GM18951 (cell line): ENCODE data around the gene SLC2A11.
"Not testable (repeated sequence)": the region's sequence is repeated elsewhere in the genome, so short reads cannot be mapped to it uniquely, and the experiment has no call there.

Source experiments
- POLR2A ChIP-seq: IDR thresholded peaks from 4 replicates; pipeline ENCODE4 v1.6.1; 2011; ENCODE audit warnings: mild to moderate bottlenecking; ENCODE audit not compliant: insufficient read length, insufficient read depth; ENCODE audit errors: extremely low read depth
- in situ Hi-C: fragments of 300-500 bp; cut with MboI; formaldehyde crosslinking; loops from one replicate; pipeline ENCODE4 v1.12.0; 2022; ENCODE audit warnings: low sequenced_read_pairs, mixed read lengths, inconsistent platforms; ENCODE audit not compliant: unreplicated experiment

The SLC2A11 gene

DNA sequence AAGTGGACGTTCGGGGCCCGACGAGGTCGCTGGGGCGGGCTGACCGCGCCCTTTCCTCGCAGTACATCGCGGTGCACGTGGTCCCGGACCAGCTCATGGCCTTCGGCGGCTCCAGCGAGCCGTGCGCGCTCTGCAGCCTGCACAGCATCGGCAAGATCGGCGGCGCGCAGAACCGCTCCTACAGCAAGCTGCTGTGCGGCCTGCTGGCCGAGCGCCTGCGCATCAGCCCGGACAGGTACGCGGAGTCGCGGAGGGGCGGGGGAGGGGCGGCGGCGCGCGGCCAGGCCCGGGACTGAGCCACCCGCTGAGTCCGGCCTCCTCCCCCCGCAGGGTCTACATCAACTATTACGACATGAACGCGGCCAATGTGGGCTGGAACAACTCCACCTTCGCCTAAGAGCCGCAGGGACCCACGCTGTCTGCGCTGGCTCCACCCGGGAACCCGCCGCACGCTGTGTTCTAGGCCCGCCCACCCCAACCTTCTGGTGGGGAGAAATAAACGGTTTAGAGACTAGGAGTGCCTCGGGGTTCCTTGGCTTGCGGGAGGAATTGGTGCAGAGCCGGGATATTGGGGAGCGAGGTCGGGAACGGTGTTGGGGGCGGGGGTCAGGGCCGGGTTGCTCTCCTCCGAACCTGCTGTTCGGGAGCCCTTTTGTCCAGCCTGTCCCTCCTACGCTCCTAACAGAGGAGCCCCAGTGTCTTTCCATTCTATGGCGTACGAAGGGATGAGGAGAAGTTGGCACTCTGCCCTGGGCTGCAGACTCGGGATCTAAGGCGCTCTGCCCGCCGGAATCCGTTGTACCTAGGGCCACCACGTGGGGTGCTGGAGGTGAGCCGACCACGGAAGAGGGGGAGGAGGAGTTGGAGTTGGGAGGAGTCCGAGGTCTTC is 37.3 kb downstream of the SLC2A11 start:
- in situ Hi-C loops: no loop called here
- no peak for TF ChIP-seq POLR2A

GRCh38 chr22:23895599-23896144 is 38.0 kb downstream of the SLC2A11 start:
- in situ Hi-C loops: no loop called here
- no peak for TF ChIP-seq POLR2A

- in situ Hi-C loops: no loop called here
- TF ChIP-seq POLR2A: no peak
Measured at GRCh38 chr22:23896166-23896522, 38.5 kb downstream of the SLC2A11 start.

DNA sequence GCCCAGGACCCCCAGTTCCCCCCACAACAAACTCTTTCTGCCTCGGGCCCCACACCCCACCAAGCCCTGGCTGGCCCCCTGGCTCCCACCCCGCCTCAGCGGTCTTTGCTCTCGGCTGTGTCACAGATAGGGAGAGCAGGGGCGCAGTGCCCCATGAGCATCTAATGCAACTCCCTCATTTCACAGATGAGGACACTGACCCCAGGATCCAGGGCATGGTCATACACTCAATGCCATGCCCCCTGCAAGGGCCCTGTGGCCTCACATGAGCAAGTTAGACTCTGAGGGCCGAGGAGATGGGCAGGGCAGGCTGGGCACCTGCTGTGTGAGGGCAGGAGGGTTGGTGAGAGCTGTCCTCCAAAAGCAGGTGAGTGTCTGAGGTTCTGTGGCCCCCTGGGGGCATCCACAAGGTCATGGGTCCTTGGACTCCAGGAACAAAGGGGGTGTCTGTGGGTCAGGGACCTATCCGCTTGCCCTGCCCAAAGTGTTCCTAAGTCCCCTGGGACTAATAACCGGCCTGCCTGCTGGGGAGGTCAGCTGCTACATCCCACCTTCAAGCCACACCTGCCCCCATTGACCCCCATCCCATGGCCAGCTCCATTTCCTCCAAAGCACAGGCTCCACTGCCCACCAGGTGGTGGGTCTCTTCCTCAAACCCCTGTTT is 39.0 kb downstream of the SLC2A11 start:
- in situ Hi-C loops: no loop called here
- TF ChIP-seq POLR2A: no peak

DNA sequence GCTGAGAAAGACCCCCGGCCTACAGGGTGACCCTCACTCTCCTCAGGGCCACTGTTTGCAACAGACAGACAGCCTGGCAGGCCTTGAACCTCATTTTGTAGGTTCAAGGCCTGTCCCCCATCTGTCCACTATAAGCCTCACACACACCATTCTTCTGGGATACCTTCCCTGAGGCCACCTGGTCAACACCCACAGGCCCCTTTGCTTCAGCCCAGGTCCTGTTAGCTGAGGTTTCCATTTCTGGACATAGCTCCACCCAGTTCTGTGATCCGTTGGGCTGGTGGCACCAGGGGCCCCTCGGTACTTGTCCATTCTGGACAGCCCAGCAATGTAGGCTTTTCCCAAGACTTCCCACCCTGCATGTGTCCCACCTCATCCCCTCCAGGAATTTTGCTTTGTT is 39.6 kb downstream of the SLC2A11 start:
- TF ChIP-seq POLR2A: no peak
- in situ Hi-C loops: no loop called here

- in situ Hi-C loops: no loop called here
- no peak for TF ChIP-seq POLR2A
Measured at GRCh38 chr22:23898006-23898974, 40.6 kb downstream of the SLC2A11 start.

GRCh38 chr22:23899042-23899745 is 41.5 kb downstream of the SLC2A11 start:
- TF ChIP-seq POLR2A: no peak
- in situ Hi-C loops: no loop called here

GRCh38 chr22:23900227-23900626 is 42.6 kb downstream of the SLC2A11 start:
- in situ Hi-C loops: not testable (repeated sequence)

DNA sequence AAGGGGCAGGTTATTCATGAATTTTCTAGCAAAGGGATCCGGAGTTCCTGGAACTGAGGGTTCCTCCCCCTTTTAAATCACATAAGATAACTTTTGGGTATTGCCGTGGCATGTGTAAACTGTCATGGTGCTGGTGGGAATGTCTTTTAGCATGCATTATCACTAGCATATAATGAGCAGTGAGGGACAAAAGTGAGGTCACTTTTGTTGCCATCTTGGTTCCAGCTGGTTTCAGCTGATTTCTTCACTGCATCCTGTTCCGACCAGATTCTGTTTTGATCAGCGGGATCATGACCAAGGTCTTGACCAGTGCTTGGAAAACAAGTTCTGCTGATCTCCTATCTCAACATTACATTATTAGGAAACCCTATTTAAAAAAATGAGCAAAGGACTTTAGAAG is 43.9 kb downstream of the SLC2A11 start:
- in situ Hi-C loops: no loop called here

DNA sequence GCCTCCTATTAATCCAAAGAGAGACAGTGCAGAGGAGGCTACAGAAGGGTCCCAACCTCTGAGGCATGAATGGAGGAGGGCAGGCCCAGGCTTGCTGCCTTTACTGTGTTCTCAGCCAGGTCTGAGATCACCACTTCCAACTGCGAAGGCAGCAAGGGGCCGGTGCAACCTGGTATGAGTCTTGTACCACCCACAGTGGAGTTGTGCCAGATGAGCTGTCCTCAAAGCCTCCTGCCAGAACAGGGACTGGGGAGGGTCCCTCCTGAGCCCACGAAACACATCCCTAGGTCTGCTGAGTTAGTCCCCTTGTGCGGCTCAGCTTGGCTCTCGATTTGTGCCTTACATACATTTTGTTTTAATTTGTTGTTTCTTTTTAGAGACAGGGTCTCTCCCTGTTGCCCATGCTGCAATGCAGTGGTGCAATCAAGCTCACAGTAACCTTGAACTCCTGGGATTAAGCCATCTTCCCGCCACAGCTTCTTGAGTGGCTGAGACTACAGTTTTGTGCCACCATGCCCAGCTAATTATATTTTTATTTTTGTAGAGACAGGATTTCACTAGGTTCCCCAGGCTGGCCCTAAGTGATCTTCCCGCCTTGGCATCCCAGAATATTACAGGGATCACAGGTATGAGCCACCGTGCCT is 45.8 kb downstream of the SLC2A11 start:
- no peak for TF ChIP-seq POLR2A
- in situ Hi-C loops: no loop called here

More for the DNA sequence above, 43.9 kb downstream of the SLC2A11 start:
- no peak for TF ChIP-seq POLR2A

GRCh38 chr22:23904573-23905254 is 47.0 kb downstream of the SLC2A11 start:
- in situ Hi-C loops: no loop called here
- no peak for TF ChIP-seq POLR2A
